MCF 10A (cell line): Measurements from ENCODE around the gene SNX18. TPM values are rescaled to one million over a fixed set of nuclear protein-coding genes. Genes with fewer than 3 reads are reported as not detected.

ENCODE experiments used
- BruUV-seq: library from RNA; stranded (reverse); fragments of 400-500 nt; replicated peaks from 2 replicates; lab custom pipeline; 2021; lab: Mats Ljungman, UMichigan
- CTCF ChIA-PET: fragments of 300-600 bp; sonication (Branson Sonifier 250); formaldehyde crosslinking; extraction: SDS; loops from one replicate; lab custom pipeline; 2021; ENCODE audit warnings: antibody characterized with exemption, inconsistent platforms; lab: Yijun Ruan, JAX
- POLR2A ChIA-PET: fragments of 300-600, 350-650 bp; sonication (Branson Sonifier 250); formaldehyde crosslinking; extraction: SDS; loops from one replicate; lab custom pipeline; 2020; ENCODE audit warnings: antibody characterized with exemption, inconsistent platforms; lab: Yijun Ruan, JAX
- DNase-seq: peaks from one replicate; pipeline ENCODE4 v3.0.0-alpha.2; 2018; ENCODE audit not compliant: unreplicated experiment
- H3K27ac Mint-ChIP-seq: one replicate; pipeline ENCODE4 v1.8.0; 2022; ENCODE audit warnings: mild to moderate bottlenecking, low read depth, mixed read lengths; ENCODE audit not compliant: unreplicated experiment
- H3K27me3 Mint-ChIP-seq: one replicate; pipeline ENCODE4 v1.8.0; 2022; ENCODE audit warnings: mixed read lengths; ENCODE audit not compliant: insufficient read depth, unreplicated experiment
- H3K36me3 Mint-ChIP-seq: one replicate; pipeline ENCODE4 v1.8.0; 2022; ENCODE audit warnings: mild to moderate bottlenecking, moderate library complexity, mixed read lengths; ENCODE audit not compliant: insufficient read depth, unreplicated experiment
- H3K4me1 Mint-ChIP-seq: one replicate; pipeline ENCODE4 v1.8.0; 2022; ENCODE audit warnings: mixed read lengths; ENCODE audit not compliant: insufficient read depth, unreplicated experiment
- H3K4me3 Mint-ChIP-seq: one replicate; pipeline ENCODE4 v1.8.0; 2022; ENCODE audit warnings: mild to moderate bottlenecking, moderate library complexity, mixed read lengths; ENCODE audit not compliant: unreplicated experiment
- H3K9me3 Mint-ChIP-seq: one replicate; pipeline ENCODE4 v1.8.0; 2022; ENCODE audit warnings: mixed read lengths; ENCODE audit not compliant: unreplicated experiment
- intact Hi-C: fragments of 100-400 bp; cut with micrococcal nuclease; formaldehyde crosslinking; loops from 2 replicates; pipeline ENCODE4 v1.14.1; 2022
- total RNA-seq: library from RNA; stranded (reverse); gene quantifications from 2 replicates; pipeline ENCODE4 v1.2.3, GENCODE V29; 2022
- TF ChIP-seq, protein P1 (sequence below): fragments of 200-600 bp; IDR thresholded peaks from one replicate; pipeline ENCODE4 v1.8.0; 2022; ENCODE audit warnings: antibody characterized with exemption, mild to moderate bottlenecking; ENCODE audit not compliant: unreplicated experiment

SNX18 gene
- total RNA-seq, 1 experiment from 2014 or later: 10.0 TPM

DNA sequence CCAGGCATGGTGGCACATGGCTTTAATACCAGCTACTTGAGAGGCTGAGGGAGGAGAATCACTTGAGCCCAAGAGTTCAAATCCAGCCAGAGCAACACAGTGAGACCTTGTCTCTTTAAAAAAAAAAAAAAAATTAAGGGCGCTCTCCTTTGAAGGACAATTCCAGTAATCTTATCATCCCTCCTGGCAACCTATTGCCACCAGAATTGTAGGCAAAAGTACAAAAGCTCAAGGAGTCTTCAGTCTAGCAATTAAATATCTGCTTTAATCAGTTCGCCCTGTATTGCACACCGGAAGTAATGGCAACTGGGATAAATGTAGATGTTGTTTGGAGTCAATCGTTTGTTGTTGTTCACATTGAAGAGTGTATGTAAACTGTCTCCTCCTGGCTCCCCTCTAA is 7.7 kb downstream of the SNX18 start:
- Mint-ChIP-seq H3K9me3 (no peaks in the 10 kb centered on the region), H3K36me3 (no peaks in the 10 kb centered on the region), H3K27ac (no peak overlapping the region), H3K27me3 (no peaks in the 10 kb centered on the region), H3K4me1 (peaks cover 14% of the 10 kb centered on the region), H3K4me3 (no peak overlapping the region)
- TF ChIP-seq, protein P1, sequence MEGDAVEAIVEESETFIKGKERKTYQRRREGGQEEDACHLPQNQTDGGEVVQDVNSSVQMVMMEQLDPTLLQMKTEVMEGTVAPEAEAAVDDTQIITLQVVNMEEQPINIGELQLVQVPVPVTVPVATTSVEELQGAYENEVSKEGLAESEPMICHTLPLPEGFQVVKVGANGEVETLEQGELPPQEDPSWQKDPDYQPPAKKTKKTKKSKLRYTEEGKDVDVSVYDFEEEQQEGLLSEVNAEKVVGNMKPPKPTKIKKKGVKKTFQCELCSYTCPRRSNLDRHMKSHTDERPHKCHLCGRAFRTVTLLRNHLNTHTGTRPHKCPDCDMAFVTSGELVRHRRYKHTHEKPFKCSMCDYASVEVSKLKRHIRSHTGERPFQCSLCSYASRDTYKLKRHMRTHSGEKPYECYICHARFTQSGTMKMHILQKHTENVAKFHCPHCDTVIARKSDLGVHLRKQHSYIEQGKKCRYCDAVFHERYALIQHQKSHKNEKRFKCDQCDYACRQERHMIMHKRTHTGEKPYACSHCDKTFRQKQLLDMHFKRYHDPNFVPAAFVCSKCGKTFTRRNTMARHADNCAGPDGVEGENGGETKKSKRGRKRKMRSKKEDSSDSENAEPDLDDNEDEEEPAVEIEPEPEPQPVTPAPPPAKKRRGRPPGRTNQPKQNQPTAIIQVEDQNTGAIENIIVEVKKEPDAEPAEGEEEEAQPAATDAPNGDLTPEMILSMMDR: no peak
- CTCF ChIA-PET: interaction anchor here (0.6 to 2.3 kb wide), 5 partner anchors 8 to 651 kb away, joined by 3 to 11 read pairs (median 4); no protein-coding TSS in a partner anchor
- BruUV-seq: no TSS peak
- DNase-seq: no peak
- POLR2A ChIA-PET: no interaction called here
- intact Hi-C loops: no loop called here

DNA sequence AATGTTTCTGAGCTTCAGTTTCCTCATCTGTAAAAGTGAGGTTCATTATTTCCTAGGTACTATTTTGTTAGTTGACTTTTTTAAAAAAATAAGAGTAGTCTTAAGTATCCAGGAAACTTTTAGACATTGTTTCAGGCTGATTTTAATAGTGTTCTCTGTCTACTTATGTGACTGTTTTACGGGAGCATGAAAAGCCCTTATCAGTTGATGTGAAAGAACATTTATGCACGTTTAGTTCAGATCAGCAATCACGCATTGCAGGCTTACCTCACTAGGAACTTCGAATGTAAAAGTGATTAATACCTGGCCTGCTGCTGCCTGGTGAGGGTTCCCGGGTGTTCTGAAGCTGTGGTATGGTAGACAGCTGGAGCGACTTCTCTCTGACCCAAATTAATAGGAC is 8.1 kb downstream of the SNX18 start:
- Mint-ChIP-seq H3K4me3 (no peak overlapping the region), H3K9me3 (no peaks in the 10 kb centered on the region), H3K27ac (no peak overlapping the region), H3K27me3 (no peaks in the 10 kb centered on the region), H3K36me3 (no peaks in the 10 kb centered on the region), H3K4me1 (peaks cover 10% of the 10 kb centered on the region)
- BruUV-seq: no TSS peak
- TF ChIP-seq, protein P1: no peak
- intact Hi-C loops: no loop called here
- ChIA-PET POLR2A (no interaction called here), CTCF (interaction anchor here (0.7 to 2.3 kb wide), 3 partner anchors 9 to 650 kb away, joined by 4 to 11 read pairs (median 4); no protein-coding TSS in a partner anchor)
- no peak for DNase-seq

DNA sequence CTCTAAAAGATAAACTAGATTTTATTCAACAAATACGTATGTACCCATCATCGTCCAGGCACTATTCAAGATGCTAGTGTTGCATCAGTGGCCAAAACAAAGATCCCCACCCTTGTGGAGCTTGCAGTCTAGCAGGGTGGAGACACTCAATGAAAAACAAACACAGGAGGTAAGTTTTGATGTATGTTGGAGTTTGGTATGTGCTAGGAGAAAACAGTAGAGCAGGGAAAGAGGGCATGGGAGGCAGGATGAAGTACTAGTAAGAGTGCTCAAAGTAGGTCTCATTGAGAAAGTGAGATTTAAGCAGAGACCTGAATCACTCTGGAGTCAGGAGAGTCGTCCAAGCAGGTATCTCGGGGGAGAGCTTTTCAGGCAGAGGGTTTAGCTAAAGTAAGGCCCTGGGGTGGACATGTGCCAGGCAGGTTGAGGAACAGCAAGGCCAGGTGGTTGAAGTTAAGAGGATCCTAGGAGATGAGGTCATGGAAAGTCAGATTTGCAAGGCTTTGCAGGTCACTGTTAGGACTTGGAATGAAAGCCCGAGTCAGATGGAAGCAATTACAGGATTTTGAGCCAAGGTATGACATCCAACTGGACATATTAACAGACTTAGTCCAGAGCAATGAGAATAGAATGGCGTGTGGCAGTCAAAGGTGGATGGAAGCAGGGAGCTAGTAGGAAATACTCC is 9.2 kb downstream of the SNX18 start:
- BruUV-seq: no TSS peak
- intact Hi-C loops: no loop called here
- peaks cover 14% of the 10 kb centered on the region for H3K4me1 Mint-ChIP-seq
- H3K36me3 Mint-ChIP-seq: no peaks in the 10 kb centered on the region
- no peak overlapping the region for H3K4me3 Mint-ChIP-seq
- H3K9me3 Mint-ChIP-seq: no peaks in the 10 kb centered on the region
- no peaks in the 10 kb centered on the region for H3K27me3 Mint-ChIP-seq
- H3K27ac Mint-ChIP-seq: no peak overlapping the region
- CTCF ChIA-PET: interaction anchor here (0.8 to 1.2 kb wide), 2 partner anchors 10 to 364 kb away, joined by 3 to 4 read pairs; partner anchors contain the start of gene SNX18
- DNase-seq: no peak
- TF ChIP-seq, protein P1: no peak
- POLR2A ChIA-PET: interaction anchor here (0.6 to 1.1 kb wide), 2 partner anchors 234 to 710 kb away, joined by 3 to 4 read pairs; no protein-coding TSS in a partner anchor

DNA sequence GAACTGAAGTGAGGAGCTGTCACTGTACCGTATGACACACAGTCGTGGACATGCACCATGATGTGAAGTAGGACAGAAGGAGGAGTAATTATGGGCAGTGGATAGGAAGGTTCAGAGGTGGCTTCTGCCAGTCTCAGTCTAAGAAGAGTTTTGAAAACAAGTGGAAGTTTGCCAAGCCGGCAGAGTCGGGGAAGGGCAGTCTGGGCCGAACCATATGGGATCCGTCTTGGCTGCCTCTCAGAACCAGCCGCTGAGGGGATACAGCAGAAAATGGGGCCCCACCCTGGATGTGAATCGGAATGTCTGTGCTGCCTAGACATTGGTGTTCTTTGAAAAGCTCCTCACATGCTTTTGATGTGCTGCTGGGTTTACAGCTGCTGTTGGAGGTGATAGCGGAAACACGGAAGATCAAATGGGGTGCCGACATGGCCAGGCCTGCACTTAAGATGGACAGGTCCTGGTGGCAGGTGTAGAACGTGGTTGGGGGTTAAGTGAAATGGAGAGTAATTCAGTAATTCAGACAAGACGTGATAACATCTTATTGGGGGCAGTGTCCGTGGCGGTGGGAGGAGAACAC is 11.2 kb downstream of the SNX18 start:
- H3K27me3 Mint-ChIP-seq: no peaks in the 10 kb centered on the region
- POLR2A ChIA-PET: no interaction called here
- TF ChIP-seq, protein P1: no peak
- H3K27ac Mint-ChIP-seq: no peak overlapping the region
- no peak overlapping the region for H3K4me3 Mint-ChIP-seq
- no peaks in the 10 kb centered on the region for H3K9me3 Mint-ChIP-seq
- CTCF ChIA-PET: interaction anchor here (0.7 to 1.7 kb wide), 5 partner anchors 9 to 919 kb away, joined by 3 to 8 read pairs (median 6); no protein-coding TSS in a partner anchor
- intact Hi-C loops: no loop called here
- H3K36me3 Mint-ChIP-seq: no peaks in the 10 kb centered on the region
- no TSS peak for BruUV-seq
- no peak for DNase-seq
- peaks cover 14% of the 10 kb centered on the region for H3K4me1 Mint-ChIP-seq
